Esophagus squamous epithelium (tissue), 5 donors: ENCODE results near the gene MAEA. TPM values are rescaled to one million over a fixed set of nuclear protein-coding genes. Genes with fewer than 3 reads are reported as not detected.
A peak's percentile ranks its signal among the peaks of the same experiment; 100 is the strongest.

ENCODE experiments used
- DNase-seq: peaks from one replicate; lab custom pipeline; 2025; lab: John Stamatoyannopoulos, UW
- H3K27ac ChIP-seq, 4 donors: fragments of 200-600 bp; sonication (generic); one replicate each; pipeline ENCODE4 v1.5.1; 2016 to 2019; ENCODE audit warnings: mild to moderate bottlenecking in 1 of 4
- H3K27me3 ChIP-seq, 4 donors: fragments of 200-600 bp; sonication (generic); 1 replicate in 3 of 4; 2 replicates in 1 of 4; pipeline versions ENCODE4 v1.5.1 to v1.6.0; 2017 to 2021; ENCODE audit warnings: antibody characterized with exemption in 1 of 4
- H3K36me3 ChIP-seq, 3 donors: fragments of 200-600 bp; sonication (generic); one replicate each; pipeline ENCODE4 v1.5.1; 2016 to 2019
- H3K4me1 ChIP-seq, 3 donors: fragments of 200-600 bp; sonication (generic); one replicate each; pipeline ENCODE4 v1.5.1; 2017 to 2019
- H3K4me3 ChIP-seq, 4 donors: fragments of 200-600 bp; sonication (generic); 1 replicate in 3 of 4; 2 replicates in 1 of 4; pipeline ENCODE4 v1.5.1; 2016 to 2019; ENCODE audit warnings: mild to moderate bottlenecking in 2 of 4, moderate library complexity in 1 of 4
- H3K9me3 ChIP-seq, 3 donors: fragments of 200-600 bp; sonication (generic); one replicate each; pipeline ENCODE4 v1.5.1; 2016 to 2019
- CTCF ChIP-seq, 6 experiments: fragments of 450-650 bp in 4 of 6; fragments of 200-600 bp in 2 of 6; sonication (generic) in 2 of 6; IDR thresholded peaks; one replicate each; pipeline ENCODE4 v1.5.1; 2016 to 2019; ENCODE audit warnings: antibody characterized with exemption in 6 of 6, mild to moderate bottlenecking in 4 of 6, moderate library complexity in 4 of 6
- POLR2A ChIP-seq, 4 donors: fragments of 450-650 bp; IDR thresholded peaks; one replicate each; pipeline ENCODE4 v1.6.1; 2017; ENCODE audit warnings: antibody characterized with exemption in 4 of 4, mild to moderate bottlenecking in 4 of 4, moderate library complexity in 3 of 4
- WGBS, 2 donors: methylation state at CpG; one replicate each; pipeline ENCODE4 v1.1.5; 2018; 5-methylcytosine and 5-hydroxymethylcytosine counted together
- intact Hi-C: fragments of 100-400 bp; cut with DNase I; formaldehyde crosslinking; loops from one replicate; pipeline ENCODE4 v1.15.0; 2022
- total RNA-seq, 4 donors: library from RNA; depleted of rRNA; stranded (reverse); fragments of >200 nt; gene quantifications; one replicate each; pipeline ENCODE4 v1.1.0, GENCODE V29; 2016
- donor health status: DM: yes; HTN: yes; CAD: no.

Gene MAEA
- total RNA-seq, 4 donors from 2014 or later, result 56.6 to 78.7 (median 67.5) TPM

DNA sequence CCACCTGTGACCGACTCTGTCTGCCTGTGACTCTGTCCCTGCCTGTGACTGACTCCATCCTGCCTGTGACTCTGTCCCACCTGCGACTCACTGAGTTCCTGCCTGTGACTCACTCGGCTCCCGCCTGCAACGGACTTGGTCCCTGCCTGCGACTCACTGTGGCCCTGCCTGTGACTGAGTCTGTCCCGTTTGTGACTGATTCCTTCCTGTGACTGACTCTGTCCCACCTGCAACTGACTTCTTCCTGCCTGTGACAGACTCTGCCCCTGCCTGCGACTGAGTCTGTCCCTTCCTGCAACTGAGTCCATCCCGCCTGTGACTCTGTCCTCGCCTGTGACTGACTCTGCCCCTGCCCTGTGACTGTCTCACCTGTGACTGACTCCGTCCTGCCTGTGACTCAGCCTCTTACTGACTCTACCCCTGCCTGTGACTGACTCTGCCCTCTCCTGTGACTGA, 47.7 kb downstream of the MAEA start:
- H3K27ac ChIP-seq, result peak overlapping the region; percentile 63 to 77 (median 68)
- H3K4me1 ChIP-seq, result peaks cover 0 to 23% (median 10%) of the 10 kb centered on the region in 3 donors
- peaks cover 31 to 91% (median 39%) of the 10 kb centered on the region in 3 donors for H3K36me3 ChIP-seq
- no peak for TF ChIP-seq POLR2A (IDR thresholded peaks at IDR 0.05)
- no peak for TF ChIP-seq CTCF (IDR thresholded peaks at IDR 0.05)
- H3K9me3 ChIP-seq, result no peaks in the 10 kb centered on the region
- 52 to 66% methylated on average over 10 to 11 of the region's 11 CpGs for WGBS, 2 donors
- H3K4me3 ChIP-seq, result no peak overlapping the region
- no peak for DNase-seq
- H3K27me3 ChIP-seq, result no peaks in the 10 kb centered on the region
- intact Hi-C loops, result no loop called here

- H3K4me1 ChIP-seq, result peaks cover 0 to 15% (median 5%) of the 10 kb centered on the region in 3 donors
- H3K9me3 ChIP-seq, result no peaks in the 10 kb centered on the region
- DNase-seq, result no peak
- H3K4me3 ChIP-seq, result no peak overlapping the region
- no peaks in the 10 kb centered on the region for H3K27me3 ChIP-seq
- H3K36me3 ChIP-seq, result peaks cover 31 to 83% (median 39%) of the 10 kb centered on the region in 3 donors
- intact Hi-C loops, result no loop called here
- WGBS, 2 donors, result 100% methylated on average over 6 of the region's 41 CpGs; no CpG with 5 or more reads in 1 of the 2 donors
- H3K27ac ChIP-seq, result peak overlapping the region; percentile 63 to 77 (median 68)
- TF ChIP-seq CTCF (IDR thresholded peaks at IDR 0.05) (no peak), POLR2A (IDR thresholded peaks at IDR 0.05) (no peak)
Observed at GRCh38 chr4:1337951-1338751, 48.5 kb downstream of the MAEA start.

DNA sequence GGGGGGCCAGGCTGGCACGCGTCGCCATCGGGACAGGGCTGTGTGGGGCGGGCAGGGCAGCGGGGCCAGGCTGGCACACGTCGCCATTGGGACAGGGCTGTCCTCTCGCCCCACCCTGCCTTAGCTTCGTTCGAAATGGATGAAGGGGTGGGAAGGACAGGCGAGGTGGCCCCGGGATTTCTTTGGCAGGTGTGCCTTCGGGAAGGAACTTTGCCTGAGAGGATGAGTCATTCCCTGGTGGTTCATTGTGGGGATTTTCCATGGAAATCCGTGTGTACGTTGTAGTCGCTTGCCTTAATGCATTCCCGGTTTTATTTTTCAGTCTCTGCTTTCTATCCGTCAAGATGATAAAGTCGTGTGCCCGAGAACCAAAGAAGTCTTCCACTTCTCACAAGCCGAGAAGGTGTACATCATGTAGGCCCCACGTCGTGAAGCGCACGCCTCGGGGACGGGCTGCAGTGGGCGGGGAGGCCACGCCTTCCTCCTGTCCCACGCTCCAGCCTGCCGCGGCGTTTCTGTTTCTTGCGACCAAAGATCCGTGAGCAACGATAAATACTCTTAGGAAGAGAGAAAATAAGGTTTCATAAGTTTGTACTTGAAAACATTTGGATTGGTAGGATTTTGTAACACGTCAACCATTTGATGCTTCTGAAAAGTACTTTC, 49.2 kb downstream of the MAEA start:
- Histone ChIP-seq H3K4me1 (peaks cover 0 to 12% (median 5%) of the 10 kb centered on the region in 3 donors), H3K27me3 (no peaks in the 10 kb centered on the region), H3K9me3 (no peaks in the 10 kb centered on the region), H3K27ac (peak overlapping the region in 1 of 4 donors; percentile 52), H3K36me3 (peaks cover 31 to 79% (median 39%) of the 10 kb centered on the region in 3 donors), H3K4me3 (no peak overlapping the region)
- DNase-seq, result no peak
- WGBS, 2 donors, result 72 to 86% methylated on average over 30 to 32 of the region's 38 CpGs
- intact Hi-C loops, result no loop called here
- no peak for TF ChIP-seq POLR2A (IDR thresholded peaks at IDR 0.05)

DNA sequence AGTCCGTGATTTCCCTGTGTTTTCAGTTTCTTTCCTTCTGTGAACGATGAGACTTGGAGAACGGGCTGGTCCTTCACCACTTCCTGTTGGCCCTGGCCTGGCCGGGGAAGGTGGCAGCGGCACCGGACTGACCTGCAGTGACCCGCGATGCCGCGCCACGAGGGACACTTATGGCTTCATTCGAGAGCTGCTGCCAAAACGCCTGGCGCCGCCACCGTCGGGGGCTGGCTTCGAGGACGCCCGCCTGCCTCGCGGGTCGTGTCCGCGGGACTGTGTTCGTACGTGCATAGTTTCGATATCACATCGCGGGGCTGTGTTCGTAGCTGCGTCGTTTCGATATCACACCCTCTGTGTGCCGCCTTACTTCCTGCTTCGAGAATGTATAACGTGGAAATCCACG, 49.8 kb downstream of the MAEA start:
- no peak for DNase-seq
- 92 to 96% methylated on average over 31 to 37 of the region's 38 CpGs for WGBS, 2 donors
- H3K27me3 ChIP-seq, result no peaks in the 10 kb centered on the region
- no peak overlapping the region for H3K27ac ChIP-seq
- peaks cover 31 to 73% (median 39%) of the 10 kb centered on the region in 3 donors for H3K36me3 ChIP-seq
- H3K4me1 ChIP-seq, result peaks cover 0 to 15% (median 5%) of the 10 kb centered on the region in 3 donors
- H3K9me3 ChIP-seq, result no peaks in the 10 kb centered on the region
- intact Hi-C loops, result no loop called here
- no peak for TF ChIP-seq POLR2A (IDR thresholded peaks at IDR 0.05)
- TF ChIP-seq CTCF (IDR thresholded peaks at IDR 0.05), result no peak
- H3K4me3 ChIP-seq, result no peak overlapping the region

DNA sequence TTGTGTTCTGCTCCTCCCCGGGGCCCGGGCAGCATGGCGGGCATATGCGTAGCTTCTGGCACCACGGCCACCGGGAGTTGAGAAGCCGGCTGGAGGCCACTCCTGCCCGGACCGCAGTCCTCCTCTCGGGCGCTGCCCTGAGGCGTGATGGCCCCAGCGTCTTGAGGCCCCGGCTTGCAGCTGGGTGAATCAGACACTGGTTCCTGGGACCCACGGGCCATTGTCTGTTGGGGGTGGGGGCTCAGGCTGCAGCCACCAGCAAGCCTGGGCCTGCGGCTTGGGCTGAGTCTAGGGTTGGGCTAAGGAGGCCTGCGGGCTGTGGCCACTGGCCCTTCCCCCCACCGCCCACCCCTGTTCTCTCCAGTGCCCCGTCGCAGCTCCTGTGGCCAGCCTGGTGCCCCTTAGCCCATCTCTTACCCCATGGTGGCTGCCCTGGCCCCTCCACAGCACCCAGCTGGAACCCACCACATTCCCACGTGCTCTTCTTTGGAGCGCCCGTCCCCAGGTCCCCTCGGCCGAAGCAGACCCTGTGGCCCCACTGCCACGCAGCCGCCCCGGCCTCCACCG, 50.6 kb downstream of the MAEA start:
- peaks cover 31 to 65% (median 39%) of the 10 kb centered on the region in 3 donors for H3K36me3 ChIP-seq
- no peak for DNase-seq
- H3K4me3 ChIP-seq, result no peak overlapping the region
- intact Hi-C loops, result loop anchor here (5.0 kb wide), 1 partner anchor 33 kb away; no protein-coding TSS in a partner anchor
- WGBS, 2 donors, result 77 to 98% methylated on average over 15 to 17 of the region's 29 CpGs
- TF ChIP-seq POLR2A (IDR thresholded peaks at IDR 0.05), result no peak
- no peak for TF ChIP-seq CTCF (IDR thresholded peaks at IDR 0.05)
- no peak overlapping the region for H3K27ac ChIP-seq
- H3K4me1 ChIP-seq, result peaks cover 5 to 22% (median 8%) of the 10 kb centered on the region in 3 donors
- H3K27me3 ChIP-seq, result no peaks in the 10 kb centered on the region
- H3K9me3 ChIP-seq, result no peaks in the 10 kb centered on the region
